EH (cell line): ENCODE data around the gene UBL7.
A peak's percentile ranks its signal among the peaks of the same experiment; 100 is the strongest.
"Not testable (repeated sequence)": the region's sequence is repeated elsewhere in the genome, so short reads cannot be mapped to it uniquely, and the experiment has no call there.

Experiments used
- DNase-seq: peaks from one replicate; pipeline ENCODE4 v3.0.0-alpha.2; 2015; ENCODE audit warnings: low read depth

UBL7 gene

GRCh38 chr15:74463634-74464033, 2.7 kb upstream of the UBL7 start:
- DNase-seq: no peak

- DNase-seq: peak; percentile 15
Observed at GRCh38 chr15:74461847-74462511, 1.0 kb upstream of the UBL7 start.

GRCh38 chr15:74460298-74460697, 662 bp downstream of the UBL7 start:
- DNase-seq: no peak

DNA sequence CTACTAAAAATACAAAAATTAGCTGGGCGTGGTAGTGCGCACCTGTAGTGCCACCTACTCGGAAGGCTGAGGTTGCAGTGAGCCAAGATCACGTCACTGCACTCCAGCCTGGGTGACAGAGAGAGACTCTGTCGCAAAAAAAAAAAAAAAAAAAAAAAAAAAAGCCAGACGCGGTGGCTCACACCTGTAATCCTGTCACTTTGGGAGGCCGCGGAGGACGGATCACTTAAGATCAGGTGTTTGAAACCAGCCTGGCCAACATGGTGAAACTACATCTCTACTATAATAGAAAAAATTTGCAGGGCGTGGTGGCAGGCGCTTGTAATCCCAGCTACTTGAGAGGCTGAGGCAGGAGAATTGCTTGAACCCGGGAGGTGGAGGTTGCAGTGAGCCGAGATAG, 1.2 kb downstream of the UBL7 start:
- DNase-seq: not testable (repeated sequence)

GRCh38 chr15:74458473-74458872, 2.5 kb downstream of the UBL7 start:
- no peak for DNase-seq

- DNase-seq: not testable (repeated sequence)
Observed at GRCh38 chr15:74457036-74457435, 3.9 kb downstream of the UBL7 start.

DNA sequence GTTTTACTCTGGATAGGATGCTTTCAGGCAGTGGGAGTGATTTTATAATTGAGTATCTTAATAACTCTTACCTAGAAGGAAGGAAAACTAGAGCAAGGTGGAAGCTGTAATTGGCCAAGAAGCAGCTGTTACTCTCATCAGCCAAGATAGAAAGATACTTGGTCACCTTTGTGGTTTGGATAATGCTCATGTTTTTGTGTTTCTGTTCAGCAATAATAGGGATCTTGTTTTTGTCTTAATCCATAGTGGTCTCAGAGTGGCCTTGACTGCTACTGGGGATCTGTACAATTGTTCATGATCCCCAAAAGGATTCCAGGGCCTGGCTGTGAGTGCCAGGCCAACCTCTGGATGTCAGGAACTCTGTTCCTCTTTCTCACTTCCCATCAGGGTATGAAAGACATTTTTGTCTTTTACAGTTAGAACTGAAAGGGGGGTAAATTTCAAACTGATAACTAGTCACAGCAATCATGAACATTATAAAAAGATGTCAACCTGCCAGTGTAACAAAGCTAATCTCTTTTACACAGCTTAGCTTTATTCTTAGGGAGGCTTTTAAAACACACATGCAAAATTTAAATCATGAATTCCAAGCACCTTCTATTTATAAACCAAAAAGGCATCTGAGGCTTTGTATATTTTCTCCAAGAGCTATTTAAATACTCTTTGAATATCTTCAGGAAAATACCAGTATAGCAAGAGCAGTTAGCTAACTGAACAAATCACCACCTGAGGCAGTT, 6.0 kb downstream of the UBL7 start:
- no peak for DNase-seq

GRCh38 chr15:74453925-74454763, 6.8 kb downstream of the UBL7 start:
- DNase-seq: peak; percentile 32

DNA sequence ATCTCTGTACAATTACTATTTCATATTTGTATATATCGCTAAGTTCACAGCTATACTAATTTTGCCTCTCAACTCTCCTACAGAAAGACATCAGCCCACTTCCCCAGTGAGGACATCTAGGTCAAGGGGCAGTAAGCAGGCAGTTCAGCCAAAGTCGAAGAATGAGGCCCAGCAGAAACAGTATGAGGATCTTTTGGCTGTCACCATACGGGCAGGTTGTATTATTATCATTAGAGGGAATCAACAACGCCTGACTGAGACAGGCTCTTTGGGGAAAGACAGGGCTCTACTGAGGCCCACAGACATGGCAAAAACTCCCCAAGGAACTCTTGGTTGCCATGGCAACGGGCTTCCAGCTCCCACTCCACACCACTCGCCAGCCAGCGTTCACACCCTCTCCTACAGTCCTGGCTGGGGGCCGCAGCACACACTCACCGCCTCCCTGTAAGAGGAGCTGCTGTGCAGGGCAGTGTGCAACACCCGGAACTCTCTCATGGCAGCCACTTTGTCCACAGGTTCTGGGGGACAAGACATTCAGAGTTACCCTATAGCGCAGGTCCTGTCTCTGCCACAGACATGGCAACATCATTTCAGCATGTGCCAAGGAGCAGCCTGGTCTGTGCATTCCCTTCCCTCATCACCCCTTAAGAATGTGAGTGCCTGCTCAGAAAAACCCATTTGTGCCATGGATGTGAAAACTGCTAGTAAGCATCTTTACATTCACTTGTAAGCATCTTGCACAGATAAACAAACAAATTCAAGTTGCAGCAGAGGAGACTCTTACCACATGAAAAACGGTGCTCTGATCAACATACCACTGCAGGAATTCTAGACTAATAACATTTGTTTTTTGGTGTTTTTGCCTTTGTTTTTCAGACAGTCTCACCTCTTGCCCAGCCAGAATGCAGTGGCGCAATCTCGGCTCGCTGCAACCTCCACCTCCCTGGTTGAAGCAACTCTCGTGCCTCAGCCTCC, 8.8 kb downstream of the UBL7 start:
- DNase-seq: no peak

- no peak for DNase-seq
Observed at GRCh38 chr15:74451322-74451721, 9.6 kb downstream of the UBL7 start.

DNA sequence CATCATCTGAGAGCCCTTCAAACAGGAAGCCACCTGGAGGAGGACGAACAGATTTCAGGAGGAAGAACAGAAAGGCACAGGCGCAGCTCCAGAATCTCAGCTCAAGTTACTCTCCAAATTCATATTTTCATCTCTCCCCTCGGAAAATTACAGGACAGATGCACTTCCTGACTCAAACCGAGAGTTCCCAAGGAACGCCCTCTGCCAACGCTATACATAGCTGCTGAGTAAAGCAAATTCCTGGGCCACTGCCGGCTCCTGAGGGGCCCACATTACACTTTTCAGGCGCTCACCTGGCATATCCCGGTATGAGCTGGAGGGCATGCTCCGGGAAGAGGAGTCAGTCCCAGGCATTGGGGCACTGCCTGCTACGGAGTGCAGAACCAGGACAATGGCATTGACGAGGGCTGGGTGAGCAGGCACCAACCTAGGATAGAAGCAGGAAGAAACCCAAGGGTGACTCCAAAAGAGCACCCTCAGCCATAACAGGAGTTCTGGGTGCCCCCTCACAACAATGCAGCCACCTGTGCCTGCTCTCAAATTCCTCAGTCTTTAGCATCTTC, 11.2 kb downstream of the UBL7 start:
- no peak for DNase-seq

GRCh38 chr15:74449095-74449494, 11.9 kb downstream of the UBL7 start:
- no peak for DNase-seq

DNA sequence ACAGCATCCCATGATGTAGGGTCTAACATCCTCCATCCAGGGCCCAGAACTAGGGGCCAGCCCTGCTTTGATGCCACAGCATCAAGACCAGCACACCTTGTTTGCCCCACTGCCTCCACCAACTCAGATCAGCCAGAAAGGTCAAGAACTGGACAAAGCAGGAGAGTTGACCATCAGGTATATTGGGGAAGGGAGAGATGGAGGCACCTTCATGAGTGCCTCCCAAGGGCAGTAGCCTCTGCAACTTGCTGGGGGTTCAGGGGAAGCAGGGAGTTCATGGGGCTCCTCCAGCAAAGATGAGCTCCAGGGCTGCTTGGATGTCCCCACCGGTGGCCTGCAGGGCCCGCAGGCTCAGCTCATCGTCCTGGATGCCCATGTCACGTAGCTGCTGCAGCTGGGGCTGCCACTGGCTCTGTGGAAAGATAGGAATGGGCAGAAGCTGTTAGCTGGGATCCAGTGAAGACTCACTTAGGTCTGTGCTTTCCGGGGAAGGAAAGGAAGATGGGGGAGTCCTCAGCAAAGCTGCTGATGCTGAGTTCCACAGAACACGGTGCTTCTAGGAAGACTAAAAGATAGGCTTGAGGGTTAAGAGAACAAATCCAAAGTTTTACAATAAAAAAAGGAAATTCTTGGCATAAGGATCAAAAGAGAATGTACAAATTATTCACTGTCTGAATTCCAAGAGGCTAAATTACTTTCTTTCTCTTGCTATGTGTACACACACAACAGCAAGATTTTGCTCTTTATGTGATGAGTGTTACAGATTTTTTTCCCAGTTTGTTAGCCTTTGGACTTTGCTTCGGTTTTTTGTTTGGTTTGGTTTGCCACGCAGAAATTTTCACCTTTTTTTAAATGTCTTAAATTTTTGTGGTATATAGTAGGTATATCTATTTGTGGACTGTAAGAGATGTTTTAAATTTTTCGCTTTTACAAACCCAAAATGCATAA, 14.9 kb downstream of the UBL7 start:
- DNase-seq: no peak

GRCh38 chr15:74444106-74445062, 16.6 kb downstream of the UBL7 start:
- no peak for DNase-seq

GRCh38 chr15:74443100-74443909, 17.7 kb downstream of the UBL7 start:
- DNase-seq: peak; percentile 73

GRCh38 chr15:74442604-74443003, 18.4 kb downstream of the UBL7 start:
- no peak for DNase-seq

GRCh38 chr15:74442063-74442462, 18.9 kb downstream of the UBL7 start:
- DNase-seq: no peak
